ENCODE results near the gene PCSK6. TPM values are rescaled to one million over a fixed set of nuclear protein-coding genes. Genes with fewer than 3 reads are reported as not detected.
A peak's percentile ranks its signal among the peaks of the same experiment; 100 is the strongest.

Gene PCSK6
- total RNA-seq, 2 donors from 2014 or later, result 0.61 to 2.1 TPM

GRCh38 chr15:101495334-101496197 is 6.1 kb upstream of the PCSK6 start:
- DNase-seq (ENCODE audit: low spot score in 2 of 2), result no peak
- Mint-ChIP-seq H3K27ac (no peak overlapping the region), H3K9me3 (no peaks in the 10 kb centered on the region), H3K36me3 (peaks cover 0 to 5% of the 10 kb centered on the region in 2 donors)
- no peak for ATAC-seq

- H3K36me3 Mint-ChIP-seq, result peaks cover 0 to 8% of the 10 kb centered on the region in 2 donors
These were observed 4.8 kb upstream of the PCSK6 start for GRCh38 chr15:101494251-101494796.

GRCh38 chr15:101492766-101493692 is 3.5 kb upstream of the PCSK6 start:
- Mint-ChIP-seq H3K27ac (peak overlapping the region in 1 of 2 donors; percentile 32), H3K9me3 (no peaks in the 10 kb centered on the region), H3K36me3 (peaks cover 0 to 8% of the 10 kb centered on the region in 2 donors)
- DNase-seq (ENCODE audit: low spot score in 2 of 2), result no peak
- no peak for ATAC-seq

More at GRCh38 chr15:101494251-101494796, 4.8 kb upstream of the PCSK6 start:
- Mint-ChIP-seq H3K9me3 (no peaks in the 10 kb centered on the region), H3K27ac (no peak overlapping the region)
- DNase-seq (ENCODE audit: low spot score in 2 of 2) (no peak), ATAC-seq (no peak)

DNA sequence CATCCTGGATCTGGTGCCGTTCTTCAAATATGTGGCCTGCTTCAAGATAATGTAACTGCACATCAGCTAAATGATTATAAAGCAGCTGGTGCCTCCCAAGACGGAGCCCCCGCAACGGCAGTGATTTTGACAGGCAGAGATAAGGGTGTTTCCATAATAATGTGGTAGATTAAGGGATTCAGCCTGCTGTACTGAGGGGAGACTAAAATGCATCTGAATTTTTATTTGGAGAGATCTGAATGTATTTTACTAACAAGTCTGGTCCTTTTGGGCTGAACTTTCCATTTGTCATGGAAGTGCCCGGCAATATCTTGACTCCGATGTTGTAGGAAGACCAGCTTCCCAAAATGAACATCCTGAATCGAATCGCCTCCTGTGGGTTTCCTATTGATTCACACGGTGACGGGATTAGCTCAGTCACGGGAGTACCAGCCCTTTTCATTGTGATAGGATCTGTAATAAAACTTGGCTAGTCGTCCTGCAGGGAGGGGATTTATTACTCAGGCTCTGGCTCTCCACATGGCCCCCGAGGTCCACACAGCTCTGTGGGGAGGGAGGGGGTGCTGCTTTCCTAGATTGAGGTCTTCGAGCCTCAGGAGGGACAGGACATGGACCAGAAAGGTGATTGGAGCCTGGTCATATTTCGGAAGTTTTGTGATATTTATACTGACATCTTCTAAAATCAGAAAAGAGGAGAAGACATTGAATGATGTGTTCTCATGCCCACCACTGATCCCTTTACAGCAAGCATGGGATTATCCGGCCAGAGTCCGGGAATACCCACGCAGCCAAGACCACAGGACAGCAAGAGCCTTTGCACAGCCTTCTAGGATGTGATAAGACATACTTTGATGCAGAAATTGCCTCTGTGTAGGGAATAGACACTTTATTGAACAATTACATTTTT is 2.5 kb upstream of the PCSK6 start:
- no peak overlapping the region for H3K27ac Mint-ChIP-seq
- no peak for DNase-seq (ENCODE audit: low spot score in 2 of 2)
- no peak for ATAC-seq
- H3K9me3 Mint-ChIP-seq, result no peaks in the 10 kb centered on the region
- H3K36me3 Mint-ChIP-seq, result peaks cover 0 to 8% of the 10 kb centered on the region in 2 donors

DNA sequence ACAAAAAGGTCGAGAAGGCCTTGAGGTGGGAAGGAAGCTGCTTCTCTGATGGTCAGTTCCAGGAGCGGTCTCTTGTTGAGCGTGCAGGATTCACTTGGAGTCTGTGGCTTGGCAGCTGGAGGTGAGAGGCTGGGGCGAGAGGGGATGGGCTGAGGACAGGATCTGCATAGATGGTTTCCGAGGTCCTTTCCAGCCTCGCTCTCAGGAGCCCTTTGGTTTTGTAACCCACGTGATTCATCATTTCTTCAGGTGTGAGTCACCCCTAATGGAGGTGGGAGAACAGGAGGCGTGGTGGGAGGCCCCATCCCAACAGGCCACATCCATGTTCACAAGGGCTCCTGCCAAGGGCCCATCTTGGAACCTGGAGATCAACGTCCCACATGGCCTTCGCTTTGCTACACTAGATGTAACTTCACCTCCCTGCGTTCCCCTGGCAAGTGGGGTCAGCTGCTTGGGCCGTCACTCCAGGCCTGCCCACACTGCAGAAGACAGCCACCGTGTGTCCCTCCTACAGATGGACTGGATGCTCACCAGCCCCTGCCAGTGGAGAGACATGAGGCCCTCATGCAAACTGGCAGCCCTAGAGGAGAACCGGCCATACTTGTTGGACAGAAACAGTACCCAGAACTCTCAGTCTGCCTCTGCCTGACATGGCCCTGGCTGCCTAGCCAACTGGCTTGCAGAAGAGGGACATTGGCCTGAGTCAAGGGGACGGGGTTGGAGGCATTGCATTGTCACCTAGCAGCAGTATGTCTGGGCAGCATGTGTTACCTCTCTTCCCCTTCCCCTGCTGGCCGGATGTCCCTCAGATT is 1.6 kb upstream of the PCSK6 start:
- no peak overlapping the region for H3K27ac Mint-ChIP-seq
- ATAC-seq, result no peak

DNA sequence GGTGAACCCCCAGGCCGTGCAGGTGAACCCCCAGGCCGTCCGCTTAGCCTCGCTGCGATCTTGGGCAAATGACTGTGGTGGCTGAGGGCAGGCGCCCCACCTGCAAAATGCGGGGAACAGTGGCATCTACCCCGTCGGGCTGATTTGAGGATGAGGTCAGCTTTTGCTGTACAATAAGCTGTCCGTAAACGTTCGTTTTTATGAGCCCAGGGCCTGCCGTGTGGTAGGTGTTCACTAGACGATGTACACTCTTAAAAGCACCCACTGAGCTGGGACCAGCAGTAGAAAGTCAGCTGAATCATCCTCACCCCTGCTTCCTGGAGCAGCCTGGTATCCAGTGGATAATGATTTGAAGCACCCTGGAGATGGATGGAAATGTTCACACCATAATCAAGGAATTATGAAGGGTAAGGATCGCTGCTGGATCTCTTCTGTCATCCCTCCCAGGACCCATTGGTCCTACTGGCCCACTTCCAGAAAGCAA is 943 bp upstream of the PCSK6 start:
- no peak for DNase-seq (ENCODE audit: low spot score in 2 of 2)
- H3K27ac Mint-ChIP-seq, result no peak overlapping the region
- ATAC-seq, result no peak
- H3K9me3 Mint-ChIP-seq, result no peaks in the 10 kb centered on the region
- H3K36me3 Mint-ChIP-seq, result peaks cover 0 to 8% of the 10 kb centered on the region in 2 donors

More for the DNA sequence above, 1.6 kb upstream of the PCSK6 start:
- Mint-ChIP-seq H3K36me3 (peaks cover 0 to 8% of the 10 kb centered on the region in 2 donors), H3K9me3 (no peaks in the 10 kb centered on the region)
- no peak for DNase-seq (ENCODE audit: low spot score in 2 of 2)

- ATAC-seq, result peak; percentile 26 to 77
- Mint-ChIP-seq H3K9me3 (no peaks in the 10 kb centered on the region), H3K36me3 (peaks cover 0 to 8% of the 10 kb centered on the region in 2 donors), H3K27ac (no peak overlapping the region)
- DNase-seq (ENCODE audit: low spot score in 2 of 2), result no peak
These were observed 289 bp downstream of the PCSK6 start for GRCh38 chr15:101489237-101489598.

GRCh38 chr15:101488300-101489164 is 975 bp downstream of the PCSK6 start:
- DNase-seq (ENCODE audit: low spot score in 2 of 2) (no peak), ATAC-seq (no peak)
- Mint-ChIP-seq H3K9me3 (no peaks in the 10 kb centered on the region), H3K27ac (no peak overlapping the region), H3K36me3 (peaks cover 0 to 8% of the 10 kb centered on the region in 2 donors)

DNA sequence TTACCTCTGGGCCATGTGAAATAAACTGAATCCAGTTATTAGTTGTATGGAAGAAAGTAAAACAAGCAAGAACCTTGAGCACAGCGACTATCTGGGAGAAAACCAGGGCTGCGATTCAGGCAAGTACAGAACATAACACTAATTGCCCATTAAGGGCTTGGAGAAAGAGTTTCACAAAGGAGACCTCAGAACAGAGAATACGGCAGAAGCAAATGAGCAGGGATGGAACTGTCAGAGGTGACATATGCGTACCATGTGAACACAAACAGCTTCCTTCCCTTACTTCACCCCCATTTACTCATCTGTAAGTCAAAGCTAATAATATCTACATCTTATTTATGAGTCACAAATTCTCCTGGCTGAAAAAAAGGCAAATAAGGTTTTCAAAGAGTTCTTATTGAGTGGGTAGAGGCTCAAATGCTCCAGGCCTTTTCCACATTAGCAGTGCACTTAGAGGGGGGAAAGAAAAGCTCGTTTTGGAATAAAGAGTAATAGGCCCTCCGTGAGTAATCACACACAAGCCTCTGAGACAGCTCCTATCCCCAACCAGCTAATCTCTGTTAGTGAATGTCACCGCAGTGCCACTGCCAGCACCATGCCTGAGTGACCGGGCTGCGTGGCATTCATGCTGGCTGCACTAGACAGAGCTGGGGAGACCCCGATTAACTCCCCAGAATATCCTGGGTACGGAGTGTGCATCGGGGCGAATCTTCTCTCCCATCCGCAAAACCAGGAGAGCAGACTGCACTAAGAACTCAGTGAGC is 2.6 kb downstream of the PCSK6 start:
- no peak for ATAC-seq
- no peaks in the 10 kb centered on the region for H3K9me3 Mint-ChIP-seq
- no peak overlapping the region for H3K27ac Mint-ChIP-seq
- no peak for DNase-seq (ENCODE audit: low spot score in 2 of 2)
- peaks cover 0 to 8% of the 10 kb centered on the region in 2 donors for H3K36me3 Mint-ChIP-seq

DNA sequence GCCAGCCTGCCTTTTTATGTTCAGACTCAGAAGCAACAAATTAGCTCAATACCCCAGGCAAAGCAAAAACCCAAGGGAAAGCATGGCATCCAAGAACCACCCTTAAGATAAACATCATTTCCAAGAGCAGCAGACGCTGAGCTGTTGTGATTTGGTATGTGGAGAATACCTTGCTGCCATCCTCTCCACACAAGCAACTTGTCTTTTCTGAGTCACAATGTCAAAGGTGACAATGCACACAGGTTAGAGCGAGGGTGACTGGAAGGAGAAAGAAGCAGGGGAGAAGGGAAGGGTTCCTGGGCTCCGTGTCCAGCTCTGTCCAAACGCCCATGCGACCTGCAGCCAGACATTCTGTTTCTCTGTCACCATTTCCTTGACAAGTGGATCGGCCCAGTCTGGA is 6.0 kb downstream of the PCSK6 start:
- no peak for ATAC-seq
- no peaks in the 10 kb centered on the region for H3K9me3 Mint-ChIP-seq
- no peak overlapping the region for H3K27ac Mint-ChIP-seq
- DNase-seq (ENCODE audit: low spot score in 2 of 2), result no peak
- H3K36me3 Mint-ChIP-seq, result no peaks in the 10 kb centered on the region

DNA sequence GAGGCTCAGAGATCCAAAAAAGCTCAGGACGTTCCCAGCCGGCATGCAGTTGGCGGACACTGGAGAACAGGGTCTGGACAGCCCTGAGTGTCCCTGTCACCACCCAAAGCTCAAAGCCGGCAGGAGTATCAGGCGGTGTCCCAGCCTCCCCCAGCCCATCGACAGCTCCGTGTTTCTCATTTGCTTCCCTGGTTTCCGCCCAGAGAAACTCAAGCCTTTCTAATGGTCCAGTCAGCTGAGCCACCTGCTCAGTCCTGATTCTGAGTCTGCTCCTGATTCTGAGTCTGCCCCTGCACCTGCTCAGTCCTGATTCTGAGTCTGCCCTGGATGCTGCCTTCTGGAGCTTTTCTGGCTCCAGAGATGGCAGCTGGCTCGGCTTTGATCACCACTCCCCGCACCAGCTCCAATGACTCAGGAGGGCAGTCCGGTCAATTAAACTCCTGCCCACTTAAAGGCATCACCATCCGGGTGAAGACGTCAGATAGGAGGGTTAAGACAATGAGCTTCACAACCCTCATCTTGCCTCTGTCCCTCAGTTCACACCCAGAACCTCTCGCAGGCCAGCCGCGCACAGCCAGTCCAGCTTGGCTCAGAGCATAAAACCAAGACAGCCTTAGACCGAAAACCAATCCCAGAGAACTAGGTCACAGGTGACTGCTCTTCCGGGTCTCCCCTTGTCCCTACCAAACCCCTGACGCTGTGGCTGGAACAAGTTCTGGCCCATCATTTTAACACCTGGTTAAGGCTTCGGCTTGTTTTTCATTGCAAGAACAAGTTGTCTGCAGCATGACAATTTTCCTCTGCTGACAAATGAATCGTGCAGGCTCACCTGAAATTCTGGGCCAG is 6.8 kb downstream of the PCSK6 start:
- Mint-ChIP-seq H3K36me3 (no peaks in the 10 kb centered on the region), H3K27ac (no peak overlapping the region), H3K9me3 (no peaks in the 10 kb centered on the region)
- ATAC-seq, result no peak
- DNase-seq (ENCODE audit: low spot score in 2 of 2), result no peak

DNA sequence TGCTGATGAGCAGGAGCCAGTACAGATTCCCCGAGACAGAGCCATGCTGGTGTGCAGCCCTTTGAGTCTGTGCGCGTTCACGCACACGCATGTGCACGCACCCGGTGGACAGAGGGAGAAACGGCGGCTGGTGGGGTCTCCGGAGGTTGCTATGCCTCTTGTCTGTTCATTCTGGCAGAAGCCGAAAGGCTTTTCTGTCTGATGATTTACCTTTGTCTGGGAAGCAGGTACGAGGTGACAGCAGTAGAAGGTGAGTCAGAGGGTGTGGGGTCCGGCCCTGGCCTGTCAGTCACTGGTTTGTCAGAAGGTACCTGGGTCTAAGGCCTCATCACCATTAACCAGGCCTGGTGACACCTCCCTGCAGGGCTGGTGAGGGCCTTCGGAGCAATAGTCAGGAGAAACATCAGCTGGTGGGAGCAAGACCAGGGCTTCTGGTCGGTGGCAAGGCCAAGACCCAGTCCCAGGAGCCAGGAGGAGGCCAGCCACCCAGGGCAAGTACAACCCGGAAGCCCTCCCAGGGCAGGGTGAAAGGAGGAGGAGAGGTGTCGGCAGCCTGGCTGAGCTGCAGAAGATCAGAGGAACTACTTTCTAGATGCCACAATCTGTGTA is 7.5 kb downstream of the PCSK6 start:
- Mint-ChIP-seq H3K9me3 (no peaks in the 10 kb centered on the region), H3K36me3 (no peaks in the 10 kb centered on the region), H3K27ac (no peak overlapping the region)
- no peak for ATAC-seq
- no peak for DNase-seq (ENCODE audit: low spot score in 2 of 2)

- H3K36me3 Mint-ChIP-seq, result no peaks in the 10 kb centered on the region
- no peak for DNase-seq (ENCODE audit: low spot score in 2 of 2)
- no peak for ATAC-seq
- H3K9me3 Mint-ChIP-seq, result no peaks in the 10 kb centered on the region
- H3K27ac Mint-ChIP-seq, result no peak overlapping the region
These were observed 8.2 kb downstream of the PCSK6 start for GRCh38 chr15:101481381-101481705.
